Activated T-helper 9 cell treated with anti-CD3 and anti-CD28 coated beads, Interleukin-2, amount 50 U/mL, for 16 hours (primary cell): ENCODE measurements around the gene DNAL4.

Experiments used
- DNase-seq: peaks from one replicate; pipeline ENCODE4 v3.0.0-alpha.2; 2020; ENCODE audit warnings: low read depth

DNAL4 gene

GRCh38 chr22:38784856-38785255, 9.1 kb downstream of the DNAL4 start:
- no peak for DNase-seq

- DNase-seq = no peak
Observed at GRCh38 chr22:38784035-38784434, 9.9 kb downstream of the DNAL4 start.

- no peak for DNase-seq
Observed at GRCh38 chr22:38783095-38783615, 10.8 kb downstream of the DNAL4 start.

- DNase-seq = no peak
Observed at GRCh38 chr22:38782402-38783094, 11.4 kb downstream of the DNAL4 start.

- no peak for DNase-seq
Observed at GRCh38 chr22:38781033-38781432, 12.9 kb downstream of the DNAL4 start.

GRCh38 chr22:38777087-38777671, 16.8 kb downstream of the DNAL4 start:
- DNase-seq = no peak

- DNase-seq = no peak
Observed at GRCh38 chr22:38776086-38776485, 17.9 kb downstream of the DNAL4 start.

GRCh38 chr22:38775656-38776055, 18.3 kb downstream of the DNAL4 start:
- no peak for DNase-seq

GRCh38 chr22:38774496-38775166, 19.3 kb downstream of the DNAL4 start:
- no peak for DNase-seq

GRCh38 chr22:38773363-38773946, 20.5 kb downstream of the DNAL4 start:
- DNase-seq = no peak

- no peak for DNase-seq
Observed at GRCh38 chr22:38772623-38772873, 21.4 kb downstream of the DNAL4 start.

GRCh38 chr22:38770257-38770949, 23.5 kb downstream of the DNAL4 start:
- no peak for DNase-seq

GRCh38 chr22:38768036-38768435, 25.9 kb downstream of the DNAL4 start:
- DNase-seq = no peak

- DNase-seq = no peak
Observed at GRCh38 chr22:38767313-38767712, 26.6 kb downstream of the DNAL4 start.

GRCh38 chr22:38766076-38766777, 27.7 kb downstream of the DNAL4 start:
- DNase-seq = no peak

- DNase-seq = no peak
Observed at GRCh38 chr22:38762551-38762983, 31.4 kb downstream of the DNAL4 start.

- DNase-seq = no peak
Observed at GRCh38 chr22:38761202-38762162, 32.5 kb downstream of the DNAL4 start.

GRCh38 chr22:38760477-38761201, 33.3 kb downstream of the DNAL4 start:
- no peak for DNase-seq

GRCh38 chr22:38759005-38759404, 34.9 kb downstream of the DNAL4 start:
- no peak for DNase-seq
